ENCODE data around the gene ANTXRL.
"Not testable (repeated sequence)": the region's sequence is repeated elsewhere in the genome, so short reads cannot be mapped to it uniquely, and the experiment has no call there.

Gene ANTXRL

DNA sequence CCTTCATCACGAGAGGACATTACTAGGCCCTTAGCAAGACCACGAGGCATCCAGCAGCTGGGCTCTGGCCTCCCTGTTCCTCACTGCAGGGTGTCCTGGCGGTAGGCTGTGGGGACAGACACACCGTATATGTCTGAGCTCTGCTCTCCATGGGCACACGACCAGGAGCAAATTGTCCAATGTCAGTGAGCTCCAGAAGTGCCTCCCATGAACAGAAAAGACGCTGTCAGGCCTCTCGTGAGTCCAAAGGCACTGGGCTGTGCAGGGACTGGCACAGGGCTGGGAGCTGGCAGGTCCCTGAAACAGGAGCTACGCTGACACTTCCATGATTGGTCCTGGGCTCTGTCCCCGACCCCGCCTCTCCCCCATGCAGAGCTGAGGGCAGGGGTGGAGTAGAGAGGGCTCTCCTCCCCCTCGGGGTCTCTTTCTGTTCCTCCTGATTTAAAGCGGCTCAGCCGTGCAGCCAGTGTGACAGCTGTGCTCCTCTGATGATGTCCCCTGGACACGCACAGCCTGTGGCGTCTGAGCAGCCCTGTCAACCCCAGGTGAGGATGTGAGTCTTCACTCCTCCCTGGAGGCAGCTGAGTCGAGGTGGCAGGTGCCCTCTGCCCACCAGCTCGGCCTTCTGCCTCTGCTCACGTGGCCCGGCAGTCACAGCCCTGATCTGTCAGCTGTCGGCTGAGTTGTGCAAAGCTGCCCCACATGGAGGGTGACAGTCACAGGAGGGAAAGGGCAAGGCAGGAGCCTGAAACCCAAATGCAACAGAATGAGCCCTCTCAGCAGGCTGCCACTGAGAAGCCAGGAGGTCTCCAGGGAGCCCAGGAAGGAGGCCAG is 13.0 kb downstream of the ANTXRL start:
- H3K27ac ChIP-seq: no peak overlapping the region
- TF ChIP-seq CTCF (conservative IDR thresholded peaks at IDR 0.05): no peak

- H3K27ac ChIP-seq: not testable (repeated sequence)
These were observed 13.5 kb downstream of the ANTXRL start for GRCh38 chr10:46300370-46300711.

DNA sequence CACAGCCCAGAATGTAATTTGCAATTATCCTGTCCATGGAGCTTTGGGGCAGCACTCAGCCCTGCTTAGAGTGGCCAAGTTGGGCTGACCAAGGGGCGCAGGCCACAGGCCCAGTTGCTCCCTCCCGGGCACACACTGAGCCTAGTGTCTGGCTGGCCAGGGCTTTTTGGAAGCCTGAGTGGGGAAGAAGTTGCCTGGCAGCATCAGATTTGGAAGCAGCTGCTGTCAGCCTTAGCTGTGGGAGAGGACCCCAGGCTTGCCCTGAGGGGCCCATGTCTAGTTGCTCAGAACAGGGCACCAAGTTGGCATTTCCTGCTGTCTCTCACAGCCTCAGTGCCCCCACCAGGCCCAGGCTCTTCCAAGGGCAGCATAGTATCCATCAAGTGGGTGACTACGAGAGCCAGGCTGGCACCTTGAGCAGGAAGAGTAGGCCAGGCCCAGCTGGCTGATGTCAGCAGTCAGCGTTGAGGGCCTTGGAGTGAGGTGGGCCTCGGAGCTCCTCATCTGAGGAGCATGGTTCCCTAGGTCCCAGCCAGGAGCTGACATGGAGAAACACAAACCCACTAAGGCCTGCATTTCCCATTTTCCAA is 14.4 kb downstream of the ANTXRL start:
- H3K27ac ChIP-seq: no peak overlapping the region
- no peak for TF ChIP-seq CTCF (conservative IDR thresholded peaks at IDR 0.05)

- H3K27ac ChIP-seq: no peak overlapping the region
- TF ChIP-seq CTCF (conservative IDR thresholded peaks at IDR 0.05): no peak
These were observed 15.1 kb downstream of the ANTXRL start for GRCh38 chr10:46301721-46302479.

DNA sequence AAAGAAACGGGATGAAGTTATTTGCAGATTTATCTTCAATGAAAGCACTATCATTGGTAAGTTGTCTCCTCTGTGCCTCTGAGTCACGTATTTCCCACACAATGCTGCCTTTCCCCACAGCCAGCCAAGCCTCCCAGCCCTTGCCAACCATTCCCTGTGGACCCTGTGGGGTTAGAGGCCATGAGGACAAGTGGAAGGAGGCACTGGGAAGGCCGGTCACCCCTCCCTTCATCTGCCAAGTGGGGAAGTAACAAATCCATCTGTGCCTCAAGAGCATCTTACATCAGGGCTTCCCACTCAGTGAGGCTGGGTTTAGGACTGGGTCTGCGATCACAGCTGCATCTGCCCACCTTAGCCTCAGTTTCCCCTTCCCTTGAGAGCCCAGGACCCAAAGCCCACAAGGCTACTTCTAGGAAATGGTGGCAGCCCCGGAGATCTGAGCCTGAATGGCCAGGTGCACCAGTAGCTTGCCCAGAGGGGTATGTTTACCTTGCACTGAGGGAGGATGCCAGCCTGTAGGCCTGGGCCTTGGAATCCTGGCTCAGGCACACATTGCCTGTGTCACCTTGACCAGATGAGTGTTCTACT is 16.1 kb downstream of the ANTXRL start:
- not testable (repeated sequence) for H3K27ac ChIP-seq

DNA sequence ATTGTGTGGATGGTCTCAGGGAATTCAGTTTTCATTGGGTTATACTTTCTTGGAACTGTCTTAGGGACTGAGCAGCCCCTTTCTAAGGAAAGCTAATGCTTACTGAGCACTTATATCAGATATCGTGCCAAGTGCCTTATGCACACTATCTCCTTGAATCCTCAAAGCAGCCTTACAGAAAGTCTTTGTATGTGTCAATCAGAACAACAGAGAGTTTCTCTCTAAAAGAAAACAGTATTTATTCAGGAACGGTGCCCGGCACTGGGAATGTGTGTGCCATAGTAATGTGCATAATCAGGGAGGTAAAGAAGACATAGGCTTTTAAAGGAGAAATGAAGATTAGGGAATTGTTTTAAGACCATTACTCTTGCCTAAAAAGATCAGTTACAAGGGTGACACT is 17.3 kb downstream of the ANTXRL start:
- TF ChIP-seq CTCF (conservative IDR thresholded peaks at IDR 0.05): no peak
- peak overlapping the region; percentile 37 for H3K27ac ChIP-seq

DNA sequence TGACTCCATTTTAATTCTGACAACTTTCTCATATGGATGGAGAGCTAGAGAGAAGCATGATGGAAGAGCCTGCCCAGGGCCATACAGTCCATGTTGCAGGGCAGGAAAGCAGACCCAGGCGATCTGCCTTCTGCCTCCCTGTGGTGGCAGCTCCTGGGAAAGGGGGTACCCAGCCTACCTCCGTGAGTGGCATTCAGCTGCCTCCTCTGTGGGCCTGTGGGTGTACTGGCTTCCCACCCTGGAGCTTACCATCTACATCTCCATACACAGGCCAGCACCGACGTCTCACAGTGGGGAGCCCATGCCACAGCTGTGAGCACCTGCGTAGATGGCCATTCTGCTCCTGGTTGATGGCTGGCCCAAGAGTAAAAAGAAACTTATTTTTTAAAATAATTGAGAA is 17.9 kb downstream of the ANTXRL start:
- peak overlapping the region; percentile 37 for H3K27ac ChIP-seq

DNA sequence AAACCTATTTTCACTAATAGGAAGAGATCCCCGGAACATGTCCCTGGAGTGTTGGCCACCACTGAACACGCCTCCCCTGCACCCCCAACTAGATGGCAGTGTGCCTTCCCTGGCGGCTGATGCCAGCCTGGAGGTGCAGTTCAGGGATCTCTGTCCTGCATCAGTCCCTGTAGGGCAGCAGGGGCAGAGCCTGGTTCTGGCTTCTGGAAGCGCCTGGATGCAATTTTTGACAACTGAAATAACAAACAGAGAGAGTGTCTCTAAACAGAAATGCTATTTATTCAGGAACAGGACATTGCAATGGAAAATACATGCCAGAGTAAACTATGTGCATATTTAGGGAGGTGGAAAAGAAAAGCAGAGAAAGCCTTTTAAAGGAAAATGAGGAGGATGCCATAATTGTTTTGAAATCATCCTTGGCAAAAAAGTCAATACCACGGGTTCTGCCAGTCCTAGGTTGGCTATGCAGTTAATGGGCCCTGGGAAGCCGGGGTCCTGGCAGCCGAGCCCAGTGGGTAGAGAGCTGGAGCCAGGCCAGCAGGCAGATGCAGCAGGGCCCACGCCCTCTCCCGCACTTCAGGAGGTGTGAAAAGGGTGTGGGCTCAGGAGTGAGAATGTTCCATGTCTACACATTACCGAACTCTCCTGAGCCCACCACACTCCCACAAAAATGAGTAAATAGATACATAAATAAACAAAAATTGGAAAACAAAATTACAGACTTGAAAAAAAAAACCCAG is 18.5 kb downstream of the ANTXRL start:
- peak overlapping the region; percentile 37 for H3K27ac ChIP-seq
- no peak for TF ChIP-seq CTCF (conservative IDR thresholded peaks at IDR 0.05)

Data from VCaP (cell line).